Sigmoid colon (tissue), 4 donors: ENCODE data around the gene CABP2.

Source experiments
- POLR2A ChIP-seq, 2 donors: fragments of 450-650 bp; IDR thresholded peaks; one replicate each; pipeline ENCODE4 v1.6.1; 2016; ENCODE audit warnings: antibody characterized with exemption in 2 of 2, mild to moderate bottlenecking in 2 of 2, moderate library complexity in 2 of 2
- POLR2AphosphoS5 ChIP-seq, 4 donors: sonication (generic); formaldehyde crosslinking; IDR thresholded peaks; one replicate each; pipeline ENCODE4 v1.6.1; 2017; ENCODE audit warnings: antibody characterized with exemption in 4 of 4
- TF ChIP-seq, protein P1 (sequence below), 4 experiments: fragments of 450-650 bp in 3 of 4; fragments of 200-600 bp in 1 of 4; IDR thresholded peaks; one replicate each; pipeline ENCODE4 v1.5.1; 2016 to 2019; ENCODE audit warnings: antibody characterized with exemption in 4 of 4, mild to moderate bottlenecking in 3 of 4, moderate library complexity in 2 of 4

DNA sequence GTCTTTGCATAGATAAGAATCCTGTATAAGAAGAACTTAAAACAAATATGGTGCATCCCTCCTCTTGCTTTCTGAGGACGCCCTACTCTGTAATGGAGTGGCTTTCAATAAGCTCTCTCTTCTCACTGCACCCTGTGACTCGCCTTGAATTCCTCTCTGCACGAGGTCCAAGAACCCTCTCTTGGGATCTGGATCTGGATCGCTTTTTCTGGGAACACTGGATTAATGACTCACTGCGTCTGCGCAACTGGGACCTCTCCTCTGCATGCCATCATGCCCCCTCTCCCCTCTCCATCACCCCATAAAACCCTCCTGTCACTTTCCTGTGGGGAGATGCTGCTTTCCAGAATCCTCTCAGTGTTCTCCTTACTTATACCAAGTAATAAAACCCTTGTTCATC lies 15.1 kb upstream of the CABP2 start:
- TF ChIP-seq, protein P1, sequence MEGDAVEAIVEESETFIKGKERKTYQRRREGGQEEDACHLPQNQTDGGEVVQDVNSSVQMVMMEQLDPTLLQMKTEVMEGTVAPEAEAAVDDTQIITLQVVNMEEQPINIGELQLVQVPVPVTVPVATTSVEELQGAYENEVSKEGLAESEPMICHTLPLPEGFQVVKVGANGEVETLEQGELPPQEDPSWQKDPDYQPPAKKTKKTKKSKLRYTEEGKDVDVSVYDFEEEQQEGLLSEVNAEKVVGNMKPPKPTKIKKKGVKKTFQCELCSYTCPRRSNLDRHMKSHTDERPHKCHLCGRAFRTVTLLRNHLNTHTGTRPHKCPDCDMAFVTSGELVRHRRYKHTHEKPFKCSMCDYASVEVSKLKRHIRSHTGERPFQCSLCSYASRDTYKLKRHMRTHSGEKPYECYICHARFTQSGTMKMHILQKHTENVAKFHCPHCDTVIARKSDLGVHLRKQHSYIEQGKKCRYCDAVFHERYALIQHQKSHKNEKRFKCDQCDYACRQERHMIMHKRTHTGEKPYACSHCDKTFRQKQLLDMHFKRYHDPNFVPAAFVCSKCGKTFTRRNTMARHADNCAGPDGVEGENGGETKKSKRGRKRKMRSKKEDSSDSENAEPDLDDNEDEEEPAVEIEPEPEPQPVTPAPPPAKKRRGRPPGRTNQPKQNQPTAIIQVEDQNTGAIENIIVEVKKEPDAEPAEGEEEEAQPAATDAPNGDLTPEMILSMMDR (IDR thresholded peaks at IDR 0.05), result no peak
- TF ChIP-seq POLR2A (IDR thresholded peaks at IDR 0.05), result no peak
- no peak for TF ChIP-seq POLR2AphosphoS5 (IDR thresholded peaks at IDR 0.05)
